ENCODE data around the gene FNIP1.

FNIP1 gene

DNA sequence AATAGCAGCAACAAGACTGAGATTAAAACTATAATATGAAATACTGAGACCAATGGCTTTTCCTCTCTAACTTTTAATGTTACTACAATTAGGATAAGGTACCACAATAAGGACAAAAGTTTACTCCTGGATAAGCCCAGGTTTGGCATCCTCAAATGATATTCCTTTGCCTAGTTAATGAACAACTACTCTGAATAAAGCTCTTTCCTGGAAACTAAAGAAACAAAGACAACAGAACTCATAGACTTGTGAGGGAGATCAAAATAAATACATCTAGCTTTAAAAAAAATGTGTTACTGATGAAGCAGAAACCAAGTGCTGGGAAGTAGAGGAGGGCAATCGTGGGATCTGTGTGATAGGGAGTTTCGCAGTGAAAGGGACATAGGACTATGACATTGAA lies 142.5 kb downstream of the FNIP1 start:
- DNase-seq (ENCODE audit: low spot score), result no peak
- WGBS, 2 donors (ENCODE audit: extremely low coverage in 2 of 2, insufficient read length in 2 of 2, insufficient replicate concordance in 1 of 2), result no CpG with 5 or more reads among the region's 2 CpGs
- Histone ChIP-seq H3K23ac (ENCODE audit: low read depth, low read length, poor library complexity) (no peak overlapping the region), H2BK120ac (ENCODE audit: low read depth, low read length) (no peak overlapping the region), H3K36me3 (replicated peaks in 1 of 2; ENCODE audit: control insufficient read depth in 2 of 2, insufficient read depth in 2 of 2, low read length in 2 of 2) (peaks cover 7 to 54% of the 10 kb centered on the region in 2 donors), H2AFZ (ENCODE audit: low read length) (no peak overlapping the region), H3K4ac (ENCODE audit: low read length) (no peak overlapping the region), H4K8ac (ENCODE audit: low read depth, low read length) (no peak overlapping the region), H3K79me1 (ENCODE audit: low read depth, low read length) (no peaks in the 10 kb centered on the region), H3K9ac (ENCODE audit: low read depth, low read length, poor library complexity) (no peak overlapping the region), H3K4me1 (ENCODE audit: control insufficient read depth in 2 of 2, insufficient read depth in 1 of 2, low read depth in 1 of 2, low read length in 2 of 2) (no peaks in the 10 kb centered on the region), H2AK5ac (ENCODE audit: low read depth, low read length) (no peak overlapping the region), H3K18ac (ENCODE audit: low read length) (no peak overlapping the region), H3K14ac (ENCODE audit: low read length) (no peak overlapping the region), H2BK15ac (ENCODE audit: low read length) (no peak overlapping the region), H3K27me3 (ENCODE audit: control insufficient read depth in 3 of 3, insufficient read depth in 3 of 3, low read depth in 1 of 3, low read length in 3 of 3) (no peaks in the 10 kb centered on the region), H3K4me2 (ENCODE audit: insufficient read depth, low read length, poor library complexity, severe bottlenecking) (no peak overlapping the region), H3K4me3 (ENCODE audit: low read length in 2 of 2) (no peak overlapping the region), H2BK12ac (ENCODE audit: low read length) (no peak overlapping the region), H4K91ac (ENCODE audit: low read depth, low read length, poor library complexity) (no peak overlapping the region), H3K27ac (replicated peaks; ENCODE audit: low read length) (no peak overlapping the region), H3K9me3 (replicated peaks in 1 of 2; ENCODE audit: control insufficient read depth in 2 of 2, insufficient read depth in 1 of 2, low read depth in 1 of 2, low read length in 2 of 2) (peaks cover 0 to 4% of the 10 kb centered on the region in 2 donors), H2BK5ac (ENCODE audit: low read length) (no peak overlapping the region)

DNA sequence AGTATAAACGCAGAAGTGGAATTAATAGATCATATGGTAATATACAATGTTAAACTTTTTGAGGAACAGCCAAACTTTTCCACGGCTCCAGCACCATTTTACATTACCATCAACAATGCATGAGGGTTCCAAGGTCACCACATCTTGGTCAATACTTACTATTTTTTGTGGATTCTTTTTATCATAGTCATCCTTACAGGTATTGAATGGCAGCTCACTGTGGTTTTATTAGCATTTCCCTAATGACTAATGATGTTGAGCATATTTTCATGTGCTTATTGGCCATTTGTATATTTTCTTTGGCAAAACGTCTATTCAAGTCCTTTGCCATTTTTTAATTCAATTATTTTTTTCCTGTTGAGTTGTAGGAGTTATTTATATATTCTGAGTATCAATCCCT lies 147.7 kb downstream of the FNIP1 start:
- Histone ChIP-seq H2BK15ac (ENCODE audit: low read length) (no peak overlapping the region), H3K36me3 (replicated peaks in 1 of 2; ENCODE audit: control insufficient read depth in 2 of 2, insufficient read depth in 2 of 2, low read length in 2 of 2) (peaks cover 4 to 74% of the 10 kb centered on the region in 2 donors), H2BK5ac (ENCODE audit: low read length) (no peak overlapping the region), H3K27ac (replicated peaks; ENCODE audit: low read length) (no peak overlapping the region), H3K4me2 (ENCODE audit: insufficient read depth, low read length, poor library complexity, severe bottlenecking) (no peak overlapping the region), H3K9ac (ENCODE audit: low read depth, low read length, poor library complexity) (no peak overlapping the region), H3K14ac (ENCODE audit: low read length) (no peak overlapping the region), H2BK12ac (ENCODE audit: low read length) (no peak overlapping the region), H3K18ac (ENCODE audit: low read length) (no peak overlapping the region), H4K8ac (ENCODE audit: low read depth, low read length) (no peak overlapping the region), H3K79me1 (ENCODE audit: low read depth, low read length) (no peaks in the 10 kb centered on the region), H2BK120ac (ENCODE audit: low read depth, low read length) (no peak overlapping the region), H3K27me3 (ENCODE audit: control insufficient read depth in 3 of 3, insufficient read depth in 3 of 3, low read depth in 1 of 3, low read length in 3 of 3) (no peaks in the 10 kb centered on the region), H2AK5ac (ENCODE audit: low read depth, low read length) (no peak overlapping the region), H3K9me3 (replicated peaks in 1 of 2; ENCODE audit: control insufficient read depth in 2 of 2, insufficient read depth in 1 of 2, low read depth in 1 of 2, low read length in 2 of 2) (peaks cover 0 to 4% of the 10 kb centered on the region in 2 donors), H3K4ac (ENCODE audit: low read length) (no peak overlapping the region), H3K23ac (ENCODE audit: low read depth, low read length, poor library complexity) (no peak overlapping the region), H3K4me3 (ENCODE audit: low read length in 2 of 2) (no peak overlapping the region), H4K91ac (ENCODE audit: low read depth, low read length, poor library complexity) (no peak overlapping the region), H2AFZ (ENCODE audit: low read length) (no peak overlapping the region), H3K4me1 (ENCODE audit: control insufficient read depth in 2 of 2, insufficient read depth in 1 of 2, low read depth in 1 of 2, low read length in 2 of 2) (no peaks in the 10 kb centered on the region)
- no CpG with 5 or more reads among the region's 3 CpGs for WGBS, 2 donors (ENCODE audit: extremely low coverage in 2 of 2, insufficient read length in 2 of 2, insufficient replicate concordance in 1 of 2)
- no peak for DNase-seq (ENCODE audit: low spot score)

- H3K79me1 ChIP-seq (ENCODE audit: low read depth, low read length), result no peaks in the 10 kb centered on the region
- no peaks in the 10 kb centered on the region for H3K27me3 ChIP-seq (ENCODE audit: control insufficient read depth in 3 of 3, insufficient read depth in 3 of 3, low read depth in 1 of 3, low read length in 3 of 3)
- H3K9ac ChIP-seq (ENCODE audit: low read depth, low read length, poor library complexity), result no peak overlapping the region
- no peak overlapping the region for H3K18ac ChIP-seq (ENCODE audit: low read length)
- no peak overlapping the region for H2BK12ac ChIP-seq (ENCODE audit: low read length)
- H2AFZ ChIP-seq (ENCODE audit: low read length), result no peak overlapping the region
- no peak overlapping the region for H2BK120ac ChIP-seq (ENCODE audit: low read depth, low read length)
- H2BK15ac ChIP-seq (ENCODE audit: low read length), result no peak overlapping the region
- H3K4me3 ChIP-seq (ENCODE audit: low read length in 2 of 2), result no peak overlapping the region
- no peak overlapping the region for H2BK5ac ChIP-seq (ENCODE audit: low read length)
- no peak for DNase-seq (ENCODE audit: low spot score)
- H3K4ac ChIP-seq (ENCODE audit: low read length), result no peak overlapping the region
- no peak overlapping the region for H3K4me2 ChIP-seq (ENCODE audit: insufficient read depth, low read length, poor library complexity, severe bottlenecking)
- no peak overlapping the region for H4K8ac ChIP-seq (ENCODE audit: low read depth, low read length)
- H3K14ac ChIP-seq (ENCODE audit: low read length), result no peak overlapping the region
- WGBS, 2 donors (ENCODE audit: extremely low coverage in 2 of 2, insufficient read length in 2 of 2, insufficient replicate concordance in 1 of 2), result no CpG with 5 or more reads among the region's 10 CpGs
- H3K36me3 ChIP-seq (replicated peaks in 1 of 2; ENCODE audit: control insufficient read depth in 2 of 2, insufficient read depth in 2 of 2, low read length in 2 of 2), result peaks cover 2 to 75% of the 10 kb centered on the region in 2 donors
- peaks cover 0 to 4% of the 10 kb centered on the region in 2 donors for H3K9me3 ChIP-seq (replicated peaks in 1 of 2; ENCODE audit: control insufficient read depth in 2 of 2, insufficient read depth in 1 of 2, low read depth in 1 of 2, low read length in 2 of 2)
- no peaks in the 10 kb centered on the region for H3K4me1 ChIP-seq (ENCODE audit: control insufficient read depth in 2 of 2, insufficient read depth in 1 of 2, low read depth in 1 of 2, low read length in 2 of 2)
- no peak overlapping the region for H3K27ac ChIP-seq (replicated peaks; ENCODE audit: low read length)
- H2AK5ac ChIP-seq (ENCODE audit: low read depth, low read length), result no peak overlapping the region
- no peak overlapping the region for H4K91ac ChIP-seq (ENCODE audit: low read depth, low read length, poor library complexity)
- H3K23ac ChIP-seq (ENCODE audit: low read depth, low read length, poor library complexity), result no peak overlapping the region
Observed at GRCh38 chr5:131647048-131647769, 149.6 kb downstream of the FNIP1 start.

DNA sequence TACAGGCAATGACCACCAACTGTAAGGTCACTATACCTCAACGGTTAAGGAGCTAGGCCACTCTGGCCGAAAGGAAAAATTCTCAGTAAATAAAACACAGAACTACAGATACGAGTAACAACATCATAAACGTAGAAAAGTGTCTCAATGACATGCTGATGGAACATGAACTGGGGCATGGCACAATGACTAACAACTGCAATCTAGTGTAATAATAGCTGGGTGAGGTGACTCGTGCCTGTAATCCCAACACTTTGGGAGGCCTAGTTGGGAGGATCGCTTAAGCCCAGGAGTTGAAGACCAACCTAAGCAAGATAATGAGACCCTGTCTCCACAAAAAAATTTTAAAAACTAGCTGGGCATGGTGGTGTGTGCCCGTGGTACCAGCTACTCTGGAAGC lies 152.0 kb downstream of the FNIP1 start:
- H3K36me3 ChIP-seq (replicated peaks in 1 of 2; ENCODE audit: control insufficient read depth in 2 of 2, insufficient read depth in 2 of 2, low read length in 2 of 2), result peaks cover 2 to 55% of the 10 kb centered on the region in 2 donors
- no peak overlapping the region for H3K9ac ChIP-seq (ENCODE audit: low read depth, low read length, poor library complexity)
- no CpG with 5 or more reads among the region's 7 CpGs for WGBS, 2 donors (ENCODE audit: extremely low coverage in 2 of 2, insufficient read length in 2 of 2, insufficient replicate concordance in 1 of 2)
- H2BK15ac ChIP-seq (ENCODE audit: low read length), result no peak overlapping the region
- no peak overlapping the region for H2AFZ ChIP-seq (ENCODE audit: low read length)
- H2BK5ac ChIP-seq (ENCODE audit: low read length), result no peak overlapping the region
- no peak overlapping the region for H4K8ac ChIP-seq (ENCODE audit: low read depth, low read length)
- no peak overlapping the region for H2BK12ac ChIP-seq (ENCODE audit: low read length)
- no peak overlapping the region for H3K27ac ChIP-seq (replicated peaks; ENCODE audit: low read length)
- H4K91ac ChIP-seq (ENCODE audit: low read depth, low read length, poor library complexity), result no peak overlapping the region
- H3K23ac ChIP-seq (ENCODE audit: low read depth, low read length, poor library complexity), result no peak overlapping the region
- no peak for DNase-seq (ENCODE audit: low spot score)
- H3K4me2 ChIP-seq (ENCODE audit: insufficient read depth, low read length, poor library complexity, severe bottlenecking), result no peak overlapping the region
- no peaks in the 10 kb centered on the region for H3K79me1 ChIP-seq (ENCODE audit: low read depth, low read length)
- no peak overlapping the region for H2BK120ac ChIP-seq (ENCODE audit: low read depth, low read length)
- no peaks in the 10 kb centered on the region for H3K9me3 ChIP-seq (replicated peaks in 1 of 2; ENCODE audit: control insufficient read depth in 2 of 2, insufficient read depth in 1 of 2, low read depth in 1 of 2, low read length in 2 of 2)
- H3K4me1 ChIP-seq (ENCODE audit: control insufficient read depth in 2 of 2, insufficient read depth in 1 of 2, low read depth in 1 of 2, low read length in 2 of 2), result no peaks in the 10 kb centered on the region
- no peak overlapping the region for H3K4ac ChIP-seq (ENCODE audit: low read length)
- no peak overlapping the region for H2AK5ac ChIP-seq (ENCODE audit: low read depth, low read length)
- no peak overlapping the region for H3K4me3 ChIP-seq (ENCODE audit: low read length in 2 of 2)
- H3K27me3 ChIP-seq (ENCODE audit: control insufficient read depth in 3 of 3, insufficient read depth in 3 of 3, low read depth in 1 of 3, low read length in 3 of 3), result no peaks in the 10 kb centered on the region
- H3K18ac ChIP-seq (ENCODE audit: low read length), result no peak overlapping the region
- H3K14ac ChIP-seq (ENCODE audit: low read length), result no peak overlapping the region
